ENCODE measurements around the gene PEG3.

Gene PEG3

DNA sequence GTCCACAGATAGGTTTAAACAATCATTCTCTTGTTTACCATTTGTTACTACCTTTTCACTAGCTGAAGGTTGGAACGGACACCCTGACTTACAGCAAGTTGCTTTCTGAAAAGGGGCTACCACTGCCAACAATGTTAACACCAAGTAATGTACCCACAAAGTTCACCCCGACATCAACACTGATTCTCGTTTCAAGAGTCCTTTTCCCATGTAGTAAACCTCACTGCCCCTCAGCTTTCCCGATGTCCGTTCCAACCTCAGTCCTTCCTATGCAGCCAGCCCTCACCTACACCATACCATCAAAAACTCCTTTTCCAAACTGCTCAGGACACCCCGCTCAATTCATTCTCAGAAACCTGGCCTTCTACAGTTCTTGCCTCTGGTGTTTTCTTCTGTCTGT, 29.0 kb downstream of the PEG3 start:
- no peak for DNase-seq (ENCODE audit: low read depth in 1 of 2, low spot score in 1 of 2)

DNA sequence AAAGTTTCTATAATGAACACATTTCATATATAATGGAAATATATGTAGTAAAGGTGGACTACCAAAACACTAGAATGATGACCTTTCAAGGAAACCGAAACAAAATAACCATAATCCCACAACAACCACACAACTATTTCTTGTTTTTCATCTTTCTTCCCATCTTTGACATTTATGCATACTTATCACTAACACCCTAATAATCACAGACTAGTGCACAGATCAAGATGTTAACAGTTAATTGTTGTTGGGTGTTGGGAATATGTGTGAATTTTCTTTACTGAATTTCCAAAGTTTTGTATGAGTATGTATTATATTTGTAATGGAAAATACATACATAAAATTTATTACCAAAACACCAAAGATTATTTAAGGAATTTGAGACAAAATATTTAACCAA, 30.3 kb downstream of the PEG3 start:
- DNase-seq (ENCODE audit: low read depth in 1 of 2, low spot score in 1 of 2) = no peak

DNA sequence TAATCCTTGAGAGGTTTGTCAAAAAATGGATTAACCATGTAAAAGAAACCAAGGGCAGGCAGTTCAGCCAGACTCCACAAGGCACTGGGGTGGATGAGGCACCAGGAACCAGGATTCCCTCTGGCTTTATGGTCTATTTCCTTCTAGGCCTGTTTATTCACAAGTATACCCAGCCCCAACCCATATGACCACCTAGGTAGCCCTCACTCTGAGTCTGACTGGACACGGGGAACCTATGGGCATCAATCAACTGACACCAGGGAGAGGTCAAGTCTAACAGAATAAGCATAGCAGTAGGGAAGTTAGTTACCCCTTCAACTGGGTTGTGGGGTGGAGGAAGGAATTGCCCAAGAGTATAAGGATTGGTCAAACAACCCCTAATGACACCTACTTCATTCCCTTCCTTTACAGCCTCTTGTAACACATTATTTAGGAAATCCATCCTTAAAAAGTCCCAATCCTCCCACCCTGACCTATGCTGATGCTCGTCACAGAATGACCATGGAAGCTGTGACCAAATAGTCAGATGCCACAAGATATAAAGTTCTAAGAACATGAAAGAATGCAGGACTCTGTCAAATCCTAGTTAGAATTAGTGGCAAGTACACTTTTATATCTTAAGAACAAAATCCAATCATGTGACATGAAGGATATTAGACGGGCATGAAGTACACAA, 31.7 kb downstream of the PEG3 start:
- no peak for DNase-seq (ENCODE audit: low read depth in 1 of 2, low spot score in 1 of 2)

DNA sequence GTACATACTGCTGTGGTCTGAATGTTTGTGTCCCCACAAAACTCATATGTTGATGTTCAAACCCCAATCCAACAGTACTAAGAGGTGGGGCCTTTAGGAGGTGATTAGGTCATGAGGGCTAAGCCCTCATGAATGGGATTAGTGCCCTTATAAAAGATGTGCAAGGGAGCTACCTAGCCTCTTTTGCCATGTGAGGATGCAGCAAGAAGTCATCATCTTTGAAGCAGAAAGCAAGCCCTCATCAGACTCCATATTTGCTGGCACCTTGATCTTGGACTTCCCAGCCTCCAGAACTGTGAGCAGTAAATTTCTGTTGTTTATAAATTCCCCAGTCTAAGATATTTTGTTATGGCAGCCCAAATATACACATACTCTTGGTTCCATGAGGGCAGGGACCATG, 33.9 kb downstream of the PEG3 start:
- no peak for DNase-seq (ENCODE audit: low read depth in 1 of 2, low spot score in 1 of 2)
